OCI-LY7 (cell line): ENCODE results near the gene CHRNB4. TPM values are rescaled to one million over a fixed set of nuclear protein-coding genes. Genes with fewer than 3 reads are reported as not detected.

Experiments used
- BruUV-seq: library from RNA; stranded (reverse); fragments of 400-500 nt; replicated peaks from 2 replicates; lab custom pipeline; 2021; lab: Mats Ljungman, UMichigan
- CTCF ChIA-PET: fragments of 300-600 bp; sonication (Branson Sonifier 250); formaldehyde crosslinking; loops from one replicate; lab custom pipeline; 2022; ENCODE audit warnings: antibody characterized with exemption; ENCODE audit not compliant: unreplicated experiment; lab: Charles Lee
- POLR2A ChIA-PET: fragments of 300-600 bp; sonication (Branson Sonifier 250); formaldehyde crosslinking; loops from one replicate; lab custom pipeline; 2022; ENCODE audit warnings: antibody characterized with exemption; lab: Charles Lee
- DNase-seq: peaks from one replicate; pipeline ENCODE4 v3.0.0-alpha.2; 2015; ENCODE audit warnings: low spot score
- H2AFZ ChIP-seq: fragments of 200-600 bp; sonication (generic), shearing (Covaris generic); 2 replicates; pipeline ENCODE4 v1.6.1; 2014; ENCODE audit warnings: mild to moderate bottlenecking, antibody characterized with exemption, low read length, moderate library complexity
- H3K27ac ChIP-seq: fragments of 200-600 bp; sonication (generic); 2 replicates; pipeline ENCODE4 v1.5.1; 2014; ENCODE audit warnings: mixed run types, low read depth, mild to moderate bottlenecking, moderate library complexity, low read length, inconsistent platforms; ENCODE audit not compliant: poor library complexity, severe bottlenecking
- H3K36me3 ChIP-seq: fragments of 200-600 bp; sonication (generic); 2 replicates; pipeline ENCODE4 v1.6.1; 2014; ENCODE audit warnings: mild to moderate bottlenecking, antibody characterized with exemption, low read length, moderate library complexity, mixed read lengths; ENCODE audit not compliant: insufficient read depth
- H3K4me1 ChIP-seq: fragments of 200-600 bp; sonication (generic); 2 replicates; pipeline ENCODE4 v1.5.1; 2014; ENCODE audit warnings: mild to moderate bottlenecking, low read length; ENCODE audit not compliant: insufficient read depth, poor library complexity, severe bottlenecking
- H3K4me2 ChIP-seq: fragments of 200-600 bp; sonication (generic); 2 replicates; pipeline ENCODE4 v1.6.1; 2014; ENCODE audit warnings: mild to moderate bottlenecking, low read length
- H3K4me3 ChIP-seq: fragments of 200-600 bp; sonication (generic); 2 replicates; pipeline ENCODE4 v1.5.1; 2014; ENCODE audit warnings: mild to moderate bottlenecking, low read depth, low read length; ENCODE audit not compliant: poor library complexity, severe bottlenecking
- H3K79me2 ChIP-seq: fragments of 200-600 bp; sonication (generic); 2 replicates; pipeline ENCODE4 v1.6.1; 2016; ENCODE audit warnings: low read depth, mild to moderate bottlenecking, low read length, moderate library complexity, mixed read lengths; ENCODE audit not compliant: insufficient read depth
- H3K9me2 ChIP-seq: fragments of 200-600 bp; sonication (generic); 2 replicates; pipeline ENCODE4 v1.6.1; 2016; ENCODE audit warnings: mild to moderate bottlenecking, low read length, mixed read lengths; ENCODE audit not compliant: insufficient read depth
- H3K9me3 ChIP-seq: fragments of 200-600 bp; sonication (generic); 2 replicates; pipeline ENCODE4 v1.6.1; 2014; ENCODE audit warnings: mild to moderate bottlenecking, mixed run types, low read length, mixed read lengths
- H4K20me1 ChIP-seq: fragments of 200-600 bp; sonication (generic); 2 replicates; pipeline ENCODE4 v1.6.1; 2014; ENCODE audit warnings: mild to moderate bottlenecking, antibody characterized with exemption, low read length, moderate library complexity, mixed read lengths; ENCODE audit not compliant: insufficient read depth
- EZH2phosphoT487 ChIP-seq: fragments of 200-600 bp; sonication (generic); IDR thresholded peaks from 2 replicates; pipeline ENCODE4 v1.6.1; 2018; ENCODE audit warnings: low read depth, borderline replicate concordance, mild to moderate bottlenecking, mixed run types, antibody characterized with exemption, low read length, moderate library complexity, mixed read lengths
- intact Hi-C: fragments of 100-400 bp; cut with micrococcal nuclease; formaldehyde crosslinking; loops from one replicate; pipeline ENCODE4 v1.10.0; 2022; ENCODE audit not compliant: unreplicated experiment
- total RNA-seq, 2 experiments: library from RNA; depleted of rRNA in 1 of 2; stranded (reverse); fragments of >200 nt in 1 of 2; shearing (Covaris generic) in 1 of 2; gene quantifications; 2 replicates each; pipeline ENCODE4 v1.2.3, GENCODE V29; 2014 to 2022
- TF ChIP-seq, protein P1 (sequence below): fragments of 200-600 bp; sonication (generic); conservative IDR thresholded peaks from 2 replicates; pipeline ENCODE4 v1.5.1; 2014; ENCODE audit warnings: mild to moderate bottlenecking, antibody characterized with exemption, low read length, moderate library complexity, mixed read lengths

Gene CHRNB4
- total RNA-seq, 2 experiments from 2014 or later: not detected

DNA sequence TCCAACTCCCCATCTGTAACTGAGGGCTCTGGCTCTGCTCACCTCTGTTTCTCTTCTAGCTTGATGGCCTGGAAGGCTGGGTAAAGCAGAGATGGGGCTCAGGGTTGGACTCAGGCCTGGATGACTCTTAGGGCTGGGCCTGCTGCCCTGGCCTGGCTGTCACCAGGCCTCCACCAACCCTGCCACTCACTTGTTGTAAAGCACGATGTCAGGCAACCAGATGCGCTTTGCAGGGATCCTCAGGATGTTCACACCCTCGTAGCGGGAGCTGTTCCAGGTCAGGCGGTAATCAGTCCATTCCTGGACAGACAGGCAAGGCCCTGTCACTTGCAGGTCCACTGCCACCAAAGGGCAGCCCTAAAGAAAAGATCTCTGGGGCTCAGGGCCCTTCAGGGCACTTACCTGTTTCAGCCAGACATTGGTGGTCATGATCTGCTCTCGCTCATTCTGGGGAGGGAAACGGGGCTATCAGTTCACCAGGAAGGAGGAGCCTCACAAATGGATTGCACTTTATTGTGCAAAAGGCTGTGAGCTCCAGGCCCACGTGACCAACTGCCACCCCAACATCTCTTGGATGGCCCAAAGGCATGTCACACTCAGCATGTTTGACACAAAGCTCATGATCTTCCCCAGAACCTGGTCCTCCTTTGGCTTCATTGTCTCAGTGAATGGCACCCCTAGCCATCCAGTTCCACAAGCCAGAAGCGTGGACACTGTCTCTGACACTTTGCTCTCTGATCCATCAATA, 9.9 kb downstream of the CHRNB4 start:
- BruUV-seq: no TSS peak

GRCh38 chr15:78629716-78630065, 11.3 kb downstream of the CHRNB4 start:
- Histone ChIP-seq H3K4me1 (no peaks in the 10 kb centered on the region), H3K9me2 (no peaks in the 10 kb centered on the region), H3K27ac (no peak overlapping the region), H3K36me3 (no peaks in the 10 kb centered on the region), H3K79me2 (no peaks in the 10 kb centered on the region), H4K20me1 (no peaks in the 10 kb centered on the region), H3K4me2 (no peak overlapping the region), H3K9me3 (0 out of 2 replicates have a peak, but pooled peaks cover 6% of the 10 kb centered on the region), H2AFZ (no peak overlapping the region), H3K4me3 (no peak overlapping the region)
- ChIA-PET CTCF (no interaction called here), POLR2A (no interaction called here)
- DNase-seq: no peak
- intact Hi-C loops: no loop called here
- TF ChIP-seq EZH2phosphoT487: no peak
- TF ChIP-seq, protein P1, sequence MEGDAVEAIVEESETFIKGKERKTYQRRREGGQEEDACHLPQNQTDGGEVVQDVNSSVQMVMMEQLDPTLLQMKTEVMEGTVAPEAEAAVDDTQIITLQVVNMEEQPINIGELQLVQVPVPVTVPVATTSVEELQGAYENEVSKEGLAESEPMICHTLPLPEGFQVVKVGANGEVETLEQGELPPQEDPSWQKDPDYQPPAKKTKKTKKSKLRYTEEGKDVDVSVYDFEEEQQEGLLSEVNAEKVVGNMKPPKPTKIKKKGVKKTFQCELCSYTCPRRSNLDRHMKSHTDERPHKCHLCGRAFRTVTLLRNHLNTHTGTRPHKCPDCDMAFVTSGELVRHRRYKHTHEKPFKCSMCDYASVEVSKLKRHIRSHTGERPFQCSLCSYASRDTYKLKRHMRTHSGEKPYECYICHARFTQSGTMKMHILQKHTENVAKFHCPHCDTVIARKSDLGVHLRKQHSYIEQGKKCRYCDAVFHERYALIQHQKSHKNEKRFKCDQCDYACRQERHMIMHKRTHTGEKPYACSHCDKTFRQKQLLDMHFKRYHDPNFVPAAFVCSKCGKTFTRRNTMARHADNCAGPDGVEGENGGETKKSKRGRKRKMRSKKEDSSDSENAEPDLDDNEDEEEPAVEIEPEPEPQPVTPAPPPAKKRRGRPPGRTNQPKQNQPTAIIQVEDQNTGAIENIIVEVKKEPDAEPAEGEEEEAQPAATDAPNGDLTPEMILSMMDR: no peak
- no TSS peak for BruUV-seq

More for the DNA sequence above, 9.9 kb downstream of the CHRNB4 start:
- Histone ChIP-seq H3K4me2 (no peak overlapping the region), H3K9me3 (0 out of 2 replicates have a peak, but pooled peaks cover 6% of the 10 kb centered on the region), H3K4me3 (no peak overlapping the region), H3K9me2 (no peaks in the 10 kb centered on the region), H3K79me2 (no peaks in the 10 kb centered on the region), H4K20me1 (no peaks in the 10 kb centered on the region), H3K36me3 (no peaks in the 10 kb centered on the region), H2AFZ (no peak overlapping the region), H3K4me1 (no peaks in the 10 kb centered on the region), H3K27ac (no peak overlapping the region)
- POLR2A ChIA-PET: no interaction called here
- no peak for DNase-seq
- TF ChIP-seq EZH2phosphoT487: no peak
- intact Hi-C loops: no loop called here
- CTCF ChIA-PET: no interaction called here

DNA sequence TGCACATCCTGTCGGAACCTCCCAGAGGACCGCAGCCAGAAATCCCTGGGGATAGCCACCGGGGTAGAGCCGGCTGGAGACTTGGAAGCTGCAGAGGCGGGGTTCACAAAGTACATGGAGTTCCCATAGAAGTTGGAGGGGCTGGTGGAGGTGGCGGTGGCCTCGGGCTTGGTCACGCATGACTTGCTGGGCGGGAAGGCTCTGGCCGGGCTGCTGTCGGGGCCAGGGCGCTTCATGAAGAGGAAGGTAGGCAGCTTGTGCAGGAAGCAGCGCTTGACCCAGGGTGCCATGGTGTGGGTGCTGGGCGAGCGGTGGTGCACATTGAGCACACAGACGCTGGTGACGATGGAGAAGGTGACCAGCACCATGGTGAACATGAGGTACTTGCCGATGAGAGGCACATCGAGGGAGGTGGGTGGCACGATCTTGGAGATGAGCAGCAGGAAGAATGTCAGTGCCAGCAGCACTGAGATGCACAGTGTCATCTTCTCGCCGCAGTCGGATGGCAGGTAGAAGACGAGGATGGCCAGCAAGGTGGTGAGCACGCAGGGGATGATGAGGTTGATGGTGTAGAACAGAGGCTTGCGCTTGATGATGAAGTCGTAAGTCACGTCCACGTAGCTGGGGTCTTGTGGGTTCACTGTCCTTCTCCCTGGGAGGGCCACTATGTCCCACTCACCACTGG, 11.8 kb downstream of the CHRNB4 start:
- Histone ChIP-seq H3K9me2 (no peaks in the 10 kb centered on the region), H3K4me1 (no peaks in the 10 kb centered on the region), H3K4me2 (no peak overlapping the region), H4K20me1 (no peaks in the 10 kb centered on the region), H3K36me3 (no peaks in the 10 kb centered on the region), H3K9me3 (0 out of 2 replicates have a peak, but pooled peaks cover 6% of the 10 kb centered on the region), H2AFZ (no peak overlapping the region), H3K27ac (no peak overlapping the region), H3K4me3 (no peak overlapping the region), H3K79me2 (no peaks in the 10 kb centered on the region)
- intact Hi-C loops: no loop called here
- no TSS peak for BruUV-seq
- CTCF ChIA-PET: interaction anchor here (0.7 kb wide), 1 partner anchor 393 kb away, joined by 3 read pairs; no protein-coding TSS in a partner anchor
- TF ChIP-seq, protein P1: no peak
- TF ChIP-seq EZH2phosphoT487: no peak
- POLR2A ChIA-PET: no interaction called here
- no peak for DNase-seq
